HEK293T (cell line): ENCODE results near the gene PTCRA.

Experiments
- CTCF ChIA-PET: fragments of 350-600 bp; formaldehyde crosslinking; extraction: SDS; loops from one replicate; lab custom pipeline; 2021; ENCODE audit warnings: antibody characterized with exemption, inconsistent platforms; lab: Yijun Ruan, JAX
- POLR2A ChIA-PET: fragments of 350-600 bp; formaldehyde crosslinking; extraction: SDS; loops from one replicate; lab custom pipeline; 2020; ENCODE audit warnings: antibody characterized with exemption, inconsistent platforms; lab: Yijun Ruan, JAX
- DNase-seq: peaks from one replicate; pipeline ENCODE4 v3.0.0; 2012; ENCODE audit warnings: mixed read lengths; ENCODE audit errors: extremely low spot score
- ARNT ChIP-seq: fragments of 450-650 bp; IDR thresholded peaks from 2 replicates; pipeline ENCODE4 v1.6.1; 2017; ENCODE audit warnings: mild to moderate bottlenecking
- BHLHE40 ChIP-seq: fragments of 450-650 bp; IDR thresholded peaks from 2 replicates; pipeline ENCODE4 v1.6.1; 2016; ENCODE audit warnings: mild to moderate bottlenecking, moderate library complexity, borderline replicate concordance
- CTBP1 ChIP-seq: fragments of 450-650 bp; IDR thresholded peaks from 2 replicates; pipeline ENCODE4 v1.6.1; 2016; ENCODE audit warnings: borderline replicate concordance
- ELF4 ChIP-seq: fragments of 450-650 bp; IDR thresholded peaks from 2 replicates; pipeline ENCODE4 v1.6.1; 2017; ENCODE audit warnings: antibody characterized with exemption
- FOXA1 ChIP-seq: fragments of 450-650 bp; IDR thresholded peaks from 2 replicates; pipeline ENCODE4 v1.6.1; 2016; ENCODE audit warnings: mild to moderate bottlenecking
- FOXK2 ChIP-seq: fragments of 450-650 bp; IDR thresholded peaks from 2 replicates; pipeline ENCODE4 v1.6.1; 2016; ENCODE audit warnings: mild to moderate bottlenecking
- FOXM1 ChIP-seq: fragments of 450-650 bp; IDR thresholded peaks from 2 replicates; pipeline ENCODE4 v1.6.1; 2017; ENCODE audit warnings: mild to moderate bottlenecking, borderline replicate concordance
- HDGF ChIP-seq: fragments of 450-650 bp; IDR thresholded peaks from 2 replicates; pipeline ENCODE4 v1.6.1; 2017; ENCODE audit warnings: antibody characterized with exemption, borderline replicate concordance
- L3MBTL2 ChIP-seq: fragments of 450-650 bp; conservative IDR thresholded peaks from 2 replicates; pipeline ENCODE4 v1.6.1; 2016; ENCODE audit warnings: mild to moderate bottlenecking
- LEF1 ChIP-seq: fragments of 450-650 bp; IDR thresholded peaks from 2 replicates; pipeline ENCODE4 v1.6.1; 2017; ENCODE audit warnings: mild to moderate bottlenecking, borderline replicate concordance
- NFRKB ChIP-seq: fragments of 450-650 bp; IDR thresholded peaks from 2 replicates; pipeline ENCODE4 v1.6.1; 2016; ENCODE audit warnings: mild to moderate bottlenecking, moderate library complexity
- SP1 ChIP-seq: fragments of 450-650 bp; IDR thresholded peaks from 2 replicates; pipeline ENCODE4 v1.6.1; 2017
- SUZ12 ChIP-seq: fragments of 450-650 bp; IDR thresholded peaks from 2 replicates; pipeline ENCODE4 v1.6.1; 2016; ENCODE audit warnings: mild to moderate bottlenecking
- TARDBP ChIP-seq: fragments of 450-650 bp; IDR thresholded peaks from 2 replicates; pipeline ENCODE4 v1.6.1; 2016
- ZNF384 ChIP-seq: fragments of 450-650 bp; IDR thresholded peaks from 2 replicates; pipeline ENCODE4 v1.6.1; 2016
- TF ChIP-seq, protein P1 (sequence below): fragments of 450-650 bp; IDR thresholded peaks from 2 replicates; pipeline ENCODE4 v1.6.1; 2016

The PTCRA gene

DNA sequence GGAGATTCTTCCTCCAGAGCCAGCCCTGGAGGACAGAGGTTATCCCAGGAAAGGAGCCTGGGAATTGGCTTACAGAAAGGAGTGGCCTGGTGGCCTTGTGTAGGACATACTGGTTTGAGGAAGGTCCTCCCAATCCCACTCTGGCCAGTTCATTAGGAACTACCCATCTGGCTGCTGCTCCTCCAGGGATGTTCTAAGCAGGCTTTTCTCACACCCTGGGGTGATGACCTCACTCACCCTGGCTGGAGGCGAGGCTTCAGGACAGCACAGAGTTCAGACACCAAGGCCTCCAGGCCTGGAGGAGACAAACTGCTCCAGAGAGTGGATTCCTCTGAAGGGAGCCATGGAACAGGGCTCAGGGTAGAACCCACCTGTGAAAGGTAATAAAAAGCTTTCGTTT, 53.6 kb downstream of the PTCRA start:
- TF ChIP-seq HDGF: no peak
- TF ChIP-seq, protein P1, sequence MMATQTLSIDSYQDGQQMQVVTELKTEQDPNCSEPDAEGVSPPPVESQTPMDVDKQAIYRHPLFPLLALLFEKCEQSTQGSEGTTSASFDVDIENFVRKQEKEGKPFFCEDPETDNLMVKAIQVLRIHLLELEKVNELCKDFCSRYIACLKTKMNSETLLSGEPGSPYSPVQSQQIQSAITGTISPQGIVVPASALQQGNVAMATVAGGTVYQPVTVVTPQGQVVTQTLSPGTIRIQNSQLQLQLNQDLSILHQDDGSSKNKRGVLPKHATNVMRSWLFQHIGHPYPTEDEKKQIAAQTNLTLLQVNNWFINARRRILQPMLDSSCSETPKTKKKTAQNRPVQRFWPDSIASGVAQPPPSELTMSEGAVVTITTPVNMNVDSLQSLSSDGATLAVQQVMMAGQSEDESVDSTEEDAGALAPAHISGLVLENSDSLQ: no peak
- TF ChIP-seq NFRKB: no peak
- TF ChIP-seq TARDBP: no peak
- TF ChIP-seq BHLHE40: no peak
- no peak for TF ChIP-seq SP1
- TF ChIP-seq LEF1: no peak
- no peak for TF ChIP-seq ZNF384
- TF ChIP-seq SUZ12: no peak
- no peak for TF ChIP-seq FOXK2
- TF ChIP-seq CTBP1: no peak
- TF ChIP-seq FOXM1: no peak
- no peak for TF ChIP-seq ELF4
- POLR2A ChIA-PET: interaction anchor here (0.6 to 4.6 kb wide), 3 partner anchors 10 to 41 kb away, joined by 3 to 21 read pairs (median 4); partner anchors contain the start of genes PEX6 and PPP2R5D
- DNase-seq: no peak
- CTCF ChIA-PET: no interaction called here

DNA sequence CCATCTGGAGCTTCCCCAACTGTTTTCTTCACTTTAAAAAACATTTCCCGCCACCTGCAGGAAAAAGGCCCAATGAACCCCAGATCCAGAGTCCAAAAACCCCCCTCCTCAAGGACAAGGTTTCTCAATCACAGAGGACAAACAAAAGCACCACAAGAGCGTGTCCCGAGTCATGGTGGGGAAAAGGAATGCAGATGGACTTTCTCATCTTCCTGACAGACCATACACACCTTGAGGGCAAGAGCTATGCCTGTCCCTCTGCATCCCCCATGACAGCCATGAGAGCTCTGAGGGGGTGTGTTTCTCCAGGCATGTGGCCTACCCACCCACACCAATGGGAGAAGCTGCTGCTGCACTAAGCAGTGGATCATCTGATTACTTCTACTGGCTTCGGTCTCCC, 54.1 kb downstream of the PTCRA start:
- TF ChIP-seq SUZ12: no peak
- no peak for TF ChIP-seq ELF4
- no peak for TF ChIP-seq L3MBTL2
- CTCF ChIA-PET: no interaction called here

GRCh38 chr6:42970871-42971612, 55.2 kb downstream of the PTCRA start:
- CTCF ChIA-PET: no interaction called here
- no peak for DNase-seq
- TF ChIP-seq ARNT (no peak), SUZ12 (no peak), ELF4 (no peak)
- POLR2A ChIA-PET: interaction anchor here (0.5 to 4.6 kb wide), 8 partner anchors 8 to 260 kb away, joined by 3 to 21 read pairs (median 6); partner anchors contain the start of genes CNPY3, KLC4, KLHDC3 and MEA1

More for the DNA sequence above, 54.1 kb downstream of the PTCRA start:
- POLR2A ChIA-PET: interaction anchor here (0.6 to 4.6 kb wide), 3 partner anchors 9 to 40 kb away, joined by 3 to 21 read pairs (median 4); partner anchors contain the start of genes PEX6 and PPP2R5D
- DNase-seq: no peak

DNA sequence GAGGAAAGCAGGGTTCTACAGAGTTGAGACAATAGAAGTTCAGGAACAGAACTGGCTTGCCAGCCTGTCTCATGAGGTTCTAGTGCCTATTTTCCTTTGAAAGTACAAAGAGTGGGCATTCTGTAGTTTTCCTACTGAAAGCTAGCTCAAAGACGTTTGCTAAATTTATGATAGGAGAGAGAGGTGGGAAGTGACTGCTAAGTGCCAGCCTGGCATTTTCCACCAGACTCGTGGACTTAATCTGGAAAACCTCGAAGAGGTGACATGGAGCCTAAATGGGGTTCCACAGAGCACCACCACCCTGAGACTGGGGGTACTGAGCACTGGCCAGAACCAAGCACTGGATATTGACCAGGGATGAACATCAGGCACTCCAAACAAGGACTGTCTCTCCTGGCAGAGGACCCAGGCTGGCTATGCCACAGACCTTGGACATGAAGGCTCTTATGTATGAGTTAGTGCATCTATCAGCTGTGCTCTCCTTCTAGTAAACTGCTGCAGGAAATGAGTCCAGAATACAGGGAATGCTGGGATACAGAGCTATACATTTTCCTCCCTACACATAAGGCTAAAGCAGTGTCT, 56.0 kb downstream of the PTCRA start:
- ChIA-PET CTCF (no interaction called here), POLR2A (interaction anchor here (1.2 to 2.0 kb wide), 5 partner anchors 12 to 259 kb away, joined by 4 to 16 read pairs (median 7); partner anchors contain the start of genes CNPY3, KLC4, KLHDC3 and MEA1)
- TF ChIP-seq ELF4: no peak
- no peak for DNase-seq

- DNase-seq: no peak
- no peak for TF ChIP-seq NFRKB
- TF ChIP-seq HDGF: no peak
- TF ChIP-seq TARDBP: no peak
- no peak for TF ChIP-seq FOXA1
- no peak for TF ChIP-seq FOXM1
- TF ChIP-seq SUZ12: no peak
- no peak for TF ChIP-seq BHLHE40
- no peak for TF ChIP-seq CTBP1
- TF ChIP-seq ARNT: no peak
- TF ChIP-seq LEF1: no peak
- TF ChIP-seq ZNF384: no peak
- no peak for TF ChIP-seq SP1
- POLR2A ChIA-PET: interaction anchor here (1.2 to 1.4 kb wide), 3 partner anchors 10 to 48 kb away, joined by 3 to 14 read pairs (median 3); partner anchors contain the start of genes PPP2R5D and RRP36
- CTCF ChIA-PET: no interaction called here
These were observed 58.1 kb downstream of the PTCRA start for GRCh38 chr6:42973926-42974325.

DNA sequence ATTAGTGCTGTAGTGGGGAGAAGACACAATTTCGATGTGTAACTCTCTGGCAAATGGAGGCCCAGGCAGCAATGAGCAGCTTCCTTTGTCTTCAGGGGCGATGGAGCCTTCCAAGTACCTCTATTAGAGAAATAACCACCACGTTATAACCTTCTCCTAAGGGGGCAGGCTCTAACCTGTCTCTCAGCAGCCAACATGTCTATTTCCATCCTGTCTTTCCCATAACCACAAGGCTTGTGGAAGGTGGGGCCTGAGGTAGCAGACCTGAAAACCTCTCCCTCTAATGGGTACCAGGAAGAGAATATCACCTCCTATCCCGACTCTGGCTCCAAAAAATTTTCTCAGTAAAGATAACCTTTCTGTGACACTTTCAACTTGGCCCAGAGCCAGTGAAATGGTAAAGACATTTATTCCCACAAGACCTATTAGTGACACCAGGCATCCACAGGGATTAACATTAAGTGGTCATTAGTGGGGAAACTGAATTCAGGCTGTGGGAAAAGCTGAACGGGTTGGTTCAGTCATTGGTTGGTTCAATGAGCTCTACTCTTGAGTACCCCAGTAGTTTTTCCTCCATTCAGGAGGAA, 59.2 kb downstream of the PTCRA start:
- ChIA-PET CTCF (interaction anchor here (0.7 kb wide), 1 partner anchor 12 kb away, joined by 3 read pairs; no protein-coding TSS in a partner anchor), POLR2A (interaction anchor here (2.1 kb wide), 1 partner anchor 9 kb away, joined by 16 read pairs; the partner anchor contains the start of gene PPP2R5D)
- TF ChIP-seq BHLHE40: no peak
- no peak for TF ChIP-seq SUZ12
- TF ChIP-seq FOXM1: no peak
- no peak for TF ChIP-seq ZNF384
- TF ChIP-seq, protein P1: no peak
- no peak for TF ChIP-seq HDGF
- no peak for TF ChIP-seq LEF1
- TF ChIP-seq SP1: no peak
- no peak for DNase-seq
